GM12878 (cell line): ENCODE measurements around the gene AK5. TPM values are rescaled to one million over a fixed set of nuclear protein-coding genes. Genes with fewer than 3 reads are reported as not detected.

Experiments used
- ATAC-seq: fragments of 200-7000 bp; cut with Tn5 transposase; 3 replicates; pipeline ENCODE4 v1.9.1; 2020; ENCODE audit warnings: mild to moderate bottlenecking, moderate library complexity
- BruUV-seq: library from RNA; stranded (reverse); fragments of 400-500 nt; replicated peaks from 2 replicates; lab custom pipeline; 2021; lab: Mats Ljungman, UMichigan
- CTCF ChIA-PET: fragments of 300-600 bp; sonication (Branson Sonifier 250); formaldehyde crosslinking; extraction: SDS; loops from one replicate; lab custom pipeline; 2021; ENCODE audit warnings: inconsistent platforms; lab: Yijun Ruan, JAX
- POLR2A ChIA-PET: fragments of 350-600 bp; formaldehyde crosslinking; extraction: SDS; loops from one replicate; lab custom pipeline; 2021; ENCODE audit warnings: inconsistent platforms; lab: Charles Lee
- RAD21 ChIA-PET: fragments of 300-600 bp; sonication (Branson Sonifier 250); formaldehyde crosslinking; loops from one replicate; lab custom pipeline; 2023; ENCODE audit warnings: antibody characterized with exemption; ENCODE audit not compliant: unreplicated experiment; lab: Charles Lee
- SMC1A ChIA-PET: fragments of 300-600 bp; sonication (Branson Sonifier 250); formaldehyde crosslinking; loops from one replicate; lab custom pipeline; 2023; ENCODE audit not compliant: unreplicated experiment, uncharacterized antibody; lab: Charles Lee
- DNase-seq: peaks from one replicate; pipeline ENCODE4 v3.0.0-alpha.2; 2011; ENCODE audit warnings: low read depth, low spot score
- FAIRE-seq: peaks from 3 replicates; lab custom pipeline; 2011; peaks lifted over from hg19 to GRCh38; lab: Jason Lieb, UNC
- H2AFZ ChIP-seq: 2 replicates; pipeline ENCODE4 v1.6.0; 2011; ENCODE audit warnings: low read depth, low read length, control low read depth; ENCODE audit not compliant: control insufficient read depth
- H3K27ac ChIP-seq: 2 replicates; pipeline ENCODE4 v1.5.1; 2011; ENCODE audit warnings: control low read depth; ENCODE audit not compliant: control insufficient read depth, insufficient read depth
- H3K27me3 ChIP-seq, 2 experiments: replicated peaks in 1 of 2; 2 replicates each; pipeline versions ENCODE4 v1.6.0 to v1.6.1; 2011; ENCODE audit warnings: low read length in 1 of 2; ENCODE audit not compliant: control insufficient read depth in 2 of 2, insufficient read depth in 2 of 2
- H3K36me3 ChIP-seq, 2 experiments: 2 replicates each; pipeline ENCODE4 v1.5.1; 2011; ENCODE audit warnings: low read length in 1 of 2; ENCODE audit not compliant: control insufficient read depth in 2 of 2, insufficient read depth in 2 of 2
- H3K4me1 ChIP-seq: 2 replicates; pipeline ENCODE4 v1.6.1; 2011; ENCODE audit warnings: mild to moderate bottlenecking, low read length, moderate library complexity, mixed read lengths; ENCODE audit not compliant: control insufficient read depth, insufficient read depth
- H3K4me2 ChIP-seq: 2 replicates; pipeline ENCODE4 v1.6.0; 2011; ENCODE audit warnings: control low read depth; ENCODE audit not compliant: control insufficient read depth, insufficient read depth
- H3K4me3 ChIP-seq: fragments of 200-600 bp; sonication (generic); 2 replicates; pipeline ENCODE4 v1.5.1; 2016
- H3K79me2 ChIP-seq: 2 replicates; pipeline ENCODE4 v1.6.0; 2011; ENCODE audit warnings: low read length; ENCODE audit not compliant: control insufficient read depth, insufficient read depth
- H3K9ac ChIP-seq: 2 replicates; pipeline ENCODE4 v1.8.0; 2011; ENCODE audit warnings: low read length, control low read depth, mixed read lengths; ENCODE audit not compliant: control insufficient read depth, insufficient read depth
- H3K9me3 ChIP-seq: replicated peaks from 3 replicates; pipeline ENCODE4 v1.5.1; 2011; ENCODE audit warnings: mild to moderate bottlenecking, low read length; ENCODE audit not compliant: control insufficient read depth, insufficient read depth
- H4K20me1 ChIP-seq: 2 replicates; pipeline ENCODE4 v1.6.0; 2011; ENCODE audit not compliant: control insufficient read depth, insufficient read depth
- JUNB ChIP-seq: IDR thresholded peaks from 2 replicates; pipeline ENCODE4 v1.6.1; 2016; ENCODE audit warnings: antibody characterized with exemption, mild to moderate bottlenecking
- KDM1A ChIP-seq: fragments of 200-600 bp; sonication (generic); IDR thresholded peaks from 2 replicates; pipeline ENCODE4 v1.6.1; 2016; ENCODE audit warnings: borderline replicate concordance
- KLF5 ChIP-seq: fragments of 450-650 bp; IDR thresholded peaks from 2 replicates; pipeline ENCODE4 v1.6.1; 2014; ENCODE audit warnings: mild to moderate bottlenecking; ENCODE audit not compliant: partially characterized antibody
- MTA2 ChIP-seq: fragments of 450-650 bp; IDR thresholded peaks from 2 replicates; pipeline ENCODE4 v1.6.1; 2016; ENCODE audit warnings: low read depth, mild to moderate bottlenecking, moderate library complexity
- MXI1 ChIP-seq: fragments of 150-350 bp; IDR thresholded peaks from 2 replicates; pipeline ENCODE4 v1.6.1; 2011; ENCODE audit warnings: low read depth, mild to moderate bottlenecking, inconsistent platforms, low read length, improper control_type of control experiment
- PAX8 ChIP-seq: fragments of 450-650 bp; IDR thresholded peaks from 2 replicates; pipeline ENCODE4 v1.6.1; 2017; ENCODE audit warnings: mild to moderate bottlenecking, moderate library complexity
- PBX3 ChIP-seq: IDR thresholded peaks from 2 replicates; pipeline ENCODE4 v1.6.1; 2011; ENCODE audit warnings: mild to moderate bottlenecking, low read depth, low read length, moderate library complexity; ENCODE audit not compliant: insufficient replicate concordance
- POLR2AphosphoS2 ChIP-seq: IDR thresholded peaks from 2 replicates; pipeline ENCODE4 v1.6.1; 2011; ENCODE audit warnings: low read depth, mild to moderate bottlenecking, low read length, improper control_type of control experiment, moderate library complexity
- SMARCA5 ChIP-seq: fragments of 450-650 bp; IDR thresholded peaks from 2 replicates; pipeline ENCODE4 v1.6.1; 2017; ENCODE audit warnings: mild to moderate bottlenecking
- SPI1 ChIP-seq: IDR thresholded peaks from 2 replicates; pipeline ENCODE4 v1.6.1; 2011; ENCODE audit warnings: low read depth, mild to moderate bottlenecking, low read length, moderate library complexity, borderline replicate concordance; ENCODE audit not compliant: insufficient read depth
- TCF12 ChIP-seq: IDR thresholded peaks from 2 replicates; pipeline ENCODE4 v1.6.1; 2011; ENCODE audit warnings: low read depth, mild to moderate bottlenecking, low read length
- ZBTB11 ChIP-seq: fragments of 450-650 bp; formaldehyde crosslinking; IDR thresholded peaks from 2 replicates; pipeline ENCODE4 v1.5.0; 2022; ENCODE audit warnings: mild to moderate bottlenecking, missing genetic modification characterization
- ZBTB33 ChIP-seq: fragments of 450-650 bp; IDR thresholded peaks from 2 replicates; pipeline ENCODE4 v1.6.1; 2017; ENCODE audit warnings: mild to moderate bottlenecking
- WGBS: methylation state at CpG from one replicate; pipeline ENCODE4 v1.1.6; 2016; ENCODE audit warnings: low lambda C conversion rate; ENCODE audit not compliant: insufficient replicate concordance, insufficient coverage; ENCODE audit errors: missing lambda C conversion rate; 5-methylcytosine and 5-hydroxymethylcytosine counted together
- in situ Hi-C: fragments of 300-500 bp; cut with MboI; formaldehyde crosslinking; loops from 9 replicates; pipeline ENCODE4 v1.14.3; 2018; ENCODE audit warnings: mixed read lengths
- intact Hi-C: fragments of 100-400 bp; cut with micrococcal nuclease; formaldehyde crosslinking; loops from one replicate; pipeline ENCODE4 v1.14.2; 2022; ENCODE audit not compliant: unreplicated experiment
- polyA plus RNA-seq, 11 experiments: library from polyadenylated mRNA; depleted of rRNA in 4 of 11; unstranded in 6 of 11; stranded (reverse) in 5 of 11; fragments of >200 nt; fragmentation: Nextera tagmentation in 4 of 11; fragmentation: Illumina TruSeq in 1 of 11; extraction: Ambion mirVana in 4 of 11; extraction: Trizol in 1 of 11; gene quantifications; 1 replicate in 1 of 11; 2 replicates in 10 of 11; pipeline versions ENCODE4 v1.2.1 to v1.2.3, GENCODE V29; 2011 to 2016; ENCODE audit warnings: inconsistent platforms in 2 of 11, missing spikeins in 2 of 11, low read depth in 1 of 11
- total RNA-seq, 4 experiments: library from RNA; depleted of rRNA in 3 of 4; stranded (reverse); fragments of >200 nt in 3 of 4; fragmentation: Illumina TruSeq in 1 of 4; extraction: Trizol in 1 of 4; gene quantifications; 2 replicates each; pipeline versions ENCODE4 v1.2.1 to v1.2.3, GENCODE V29; 2013 to 2021

The AK5 gene
- total and polyA plus RNA-seq, 10 of the 15 experiments (the other 5 are each of a cell fraction or from before 2014, with no cell fraction given) = 0.08 to 0.33 TPM; not detected in 8

- FAIRE-seq (no peak), DNase-seq (no peak), ATAC-seq (no peak)
- no peak overlapping the region for H3K4me2 ChIP-seq
- BruUV-seq = no TSS peak
- WGBS = 19% methylated on average over 3 of the region's 3 CpGs
- no peak overlapping the region for H3K9ac ChIP-seq
- no peak overlapping the region for H3K4me3 ChIP-seq
- CTCF ChIA-PET = interaction anchor here (1.1 kb wide), 1 partner anchor 23 kb away, joined by 3 read pairs; no protein-coding TSS in a partner anchor
- POLR2A ChIA-PET = no interaction called here
- no peaks in the 10 kb centered on the region for H3K9me3 ChIP-seq
- no peak overlapping the region for H2AFZ ChIP-seq
- no peaks in the 10 kb centered on the region for H3K27me3 ChIP-seq
- no peaks in the 10 kb centered on the region for H3K79me2 ChIP-seq
- H3K4me1 ChIP-seq = no peaks in the 10 kb centered on the region
- RAD21 ChIA-PET = no interaction called here
- H3K36me3 ChIP-seq = no peaks in the 10 kb centered on the region
- intact Hi-C loops = no loop called here
- SMC1A ChIA-PET = no interaction called here
- in situ Hi-C loops = no loop called here
- no peaks in the 10 kb centered on the region for H4K20me1 ChIP-seq
- H3K27ac ChIP-seq = no peak overlapping the region
- no peak for TF ChIP-seq KLF5
- no peak for TF ChIP-seq ZBTB11 (CRISPR knock-in tag)
- TF ChIP-seq MXI1 = no peak
- no peak for TF ChIP-seq SMARCA5
- TF ChIP-seq PBX3 = no peak
- TF ChIP-seq PAX8 = no peak
- TF ChIP-seq TCF12 = no peak
- no peak for TF ChIP-seq KDM1A
- no peak for TF ChIP-seq MTA2
- no peak for TF ChIP-seq JUNB
- no peak for TF ChIP-seq SPI1
- no peak for TF ChIP-seq POLR2AphosphoS2
- TF ChIP-seq ZBTB33 = no peak
Observed at GRCh38 chr1:77356136-77356535, 74.3 kb downstream of the AK5 start.
